GM21528 (cell line): ENCODE measurements around the gene CST3.
"Not testable (repeated sequence)": the region's sequence is repeated elsewhere in the genome, so short reads cannot be mapped to it uniquely, and the experiment has no call there.

Source experiments
- ATAC-seq: cut with Tn5 transposase; IDR thresholded peaks from one replicate; pipeline ENCODE4 v1.9.1; 2021; ENCODE audit warnings: mild to moderate bottlenecking, moderate library complexity; ENCODE audit not compliant: unreplicated experiment, low FRiP score

The CST3 gene, protein sequence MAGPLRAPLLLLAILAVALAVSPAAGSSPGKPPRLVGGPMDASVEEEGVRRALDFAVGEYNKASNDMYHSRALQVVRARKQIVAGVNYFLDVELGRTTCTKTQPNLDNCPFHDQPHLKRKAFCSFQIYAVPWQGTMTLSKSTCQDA

GRCh38 chr20:23637282-23638221 is at the start of gene CST3:
Gene CST3 (minus strand): TSS chr20:23637955. CDS start chr20:23637862, 93 bp downstream.
- ATAC-seq, result peak; percentile 54

GRCh38 chr20:23686046-23686750 is 48.4 kb upstream of the CST3 start:
- no peak for ATAC-seq

GRCh38 chr20:23685529-23685896 is 47.8 kb upstream of the CST3 start:
- not testable (repeated sequence) for ATAC-seq

- no peak for ATAC-seq
Observed at GRCh38 chr20:23684261-23684660, 46.5 kb upstream of the CST3 start.

- no peak for ATAC-seq
Observed at GRCh38 chr20:23683807-23684206, 46.1 kb upstream of the CST3 start.

- ATAC-seq, result no peak
Observed at GRCh38 chr20:23683281-23683680, 45.5 kb upstream of the CST3 start.

DNA sequence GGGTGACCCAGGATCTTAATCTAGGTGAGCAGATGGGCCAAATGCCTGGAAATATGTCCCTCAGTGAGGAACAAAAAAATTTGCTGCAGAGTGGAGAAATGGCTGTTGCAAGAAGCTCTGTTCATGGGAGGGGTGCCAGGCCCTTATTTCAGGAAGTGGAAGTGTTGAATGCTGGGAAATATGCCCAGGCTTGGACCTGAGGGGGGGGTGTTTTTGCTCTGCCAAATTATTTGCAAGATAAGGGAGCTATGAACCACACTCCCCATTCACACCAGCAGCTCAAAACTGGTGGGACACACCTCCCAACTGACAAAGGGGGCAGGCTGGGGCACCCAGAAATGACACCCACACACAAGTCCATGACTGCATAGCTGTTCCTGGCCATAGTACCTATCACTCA is 42.4 kb upstream of the CST3 start:
- no peak for ATAC-seq

GRCh38 chr20:23679133-23680092 is 41.7 kb upstream of the CST3 start:
- no peak for ATAC-seq

DNA sequence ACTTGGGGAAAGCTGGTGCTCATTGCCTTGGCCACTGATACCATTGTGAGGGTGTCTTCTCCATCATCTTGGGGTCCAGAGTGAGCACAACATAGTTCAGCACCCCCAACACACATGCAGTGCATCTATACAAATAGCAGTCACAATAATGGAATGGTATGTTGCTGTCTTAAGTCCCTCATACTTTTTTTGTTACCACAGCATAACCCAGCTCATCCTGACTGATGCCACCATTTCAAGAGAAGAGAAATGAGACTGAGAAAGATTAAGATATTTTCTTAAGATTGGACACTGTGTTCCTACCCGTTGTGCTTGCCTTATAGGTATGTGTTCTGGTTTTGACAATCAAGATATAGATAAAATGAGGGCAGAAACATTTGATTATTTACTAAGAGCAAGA is 35.5 kb upstream of the CST3 start:
- no peak for ATAC-seq

GRCh38 chr20:23672158-23672557 is 34.4 kb upstream of the CST3 start:
- ATAC-seq, result no peak

DNA sequence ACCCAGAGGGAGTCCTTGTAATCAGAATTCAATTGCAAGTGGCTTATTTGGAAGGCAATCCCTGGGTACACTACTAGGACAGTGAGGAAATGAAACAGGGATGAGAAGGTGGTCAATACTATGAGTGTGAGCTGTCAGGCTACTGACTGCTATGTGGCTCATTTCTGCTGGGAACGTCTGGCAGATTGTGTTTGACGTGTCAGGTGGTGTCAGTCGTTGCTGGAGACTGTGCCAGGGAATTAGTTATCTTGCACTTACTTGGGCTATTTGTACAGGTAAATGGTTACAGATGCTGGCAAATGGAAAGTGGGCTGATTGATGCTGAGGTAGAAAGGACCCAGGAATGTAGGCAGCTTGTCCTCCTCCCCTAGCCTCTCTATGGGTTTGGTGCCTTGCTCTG is 33.7 kb upstream of the CST3 start:
- no peak for ATAC-seq

GRCh38 chr20:23670361-23670760 is 32.6 kb upstream of the CST3 start:
- ATAC-seq, result no peak

- no peak for ATAC-seq
Observed at GRCh38 chr20:23669866-23670265, 32.1 kb upstream of the CST3 start.

GRCh38 chr20:23669327-23669726 is 31.6 kb upstream of the CST3 start:
- no peak for ATAC-seq

- no peak for ATAC-seq
Observed at GRCh38 chr20:23668477-23668951, 30.8 kb upstream of the CST3 start.

DNA sequence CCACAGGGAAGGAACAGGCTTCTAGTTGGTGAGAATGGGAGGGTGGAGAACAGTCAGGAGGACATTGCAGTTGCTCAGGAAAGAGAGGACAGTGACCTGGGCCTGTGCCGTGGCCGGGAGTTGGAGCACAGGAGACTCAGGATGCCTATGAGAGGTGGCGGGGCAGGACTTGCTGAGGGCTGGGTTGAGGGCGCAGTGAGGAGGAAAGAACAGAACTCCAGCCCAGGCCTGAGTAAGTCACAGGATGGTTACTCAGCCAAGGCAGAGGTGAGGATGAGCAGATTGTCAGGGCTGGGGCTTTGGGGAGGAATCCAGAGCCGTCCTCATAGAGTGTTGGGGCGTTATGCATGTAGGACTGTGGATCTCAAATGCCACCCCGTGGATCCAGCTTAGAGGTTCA is 29.9 kb upstream of the CST3 start:
- ATAC-seq, result no peak

DNA sequence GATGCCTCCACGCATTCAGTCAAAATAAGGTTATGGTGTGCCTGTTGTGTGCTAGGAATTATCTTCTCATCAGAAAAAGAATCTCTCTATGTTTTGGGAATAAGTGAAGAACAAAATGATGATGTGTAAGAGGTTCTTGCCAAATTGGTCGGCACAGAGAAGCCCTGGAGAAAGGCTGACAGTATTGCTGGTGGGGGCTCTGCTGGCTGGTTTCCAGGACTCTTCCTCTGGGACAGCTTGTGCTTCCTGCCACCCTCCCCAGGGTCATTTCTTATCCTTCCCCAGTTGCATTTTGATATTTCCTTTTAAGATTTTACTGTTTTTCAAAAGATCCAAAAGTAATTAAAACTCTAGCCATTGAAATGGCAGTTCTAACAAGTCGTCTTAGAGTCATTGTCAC is 28.9 kb upstream of the CST3 start:
- ATAC-seq, result no peak

DNA sequence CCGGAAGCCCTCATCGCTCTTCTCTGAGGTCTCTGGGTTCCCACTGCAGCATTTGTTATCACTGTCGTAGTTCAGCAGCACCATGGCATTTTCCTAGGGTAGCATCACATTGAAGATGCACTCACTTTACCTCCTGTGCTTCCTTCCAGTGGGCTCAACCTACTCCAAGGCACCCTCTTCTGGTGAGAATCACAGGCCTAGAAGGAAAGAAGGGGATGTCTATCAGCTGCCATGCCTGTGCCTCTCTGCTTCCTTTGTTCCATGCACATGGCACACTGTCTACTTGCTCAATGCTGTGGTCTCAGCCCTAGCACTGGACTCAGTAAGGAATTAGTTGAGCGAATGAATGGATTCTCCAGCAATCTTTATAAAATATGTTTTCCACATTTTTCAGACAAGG is 28.4 kb upstream of the CST3 start:
- no peak for ATAC-seq

GRCh38 chr20:23664954-23665353 is 27.2 kb upstream of the CST3 start:
- ATAC-seq, result no peak

DNA sequence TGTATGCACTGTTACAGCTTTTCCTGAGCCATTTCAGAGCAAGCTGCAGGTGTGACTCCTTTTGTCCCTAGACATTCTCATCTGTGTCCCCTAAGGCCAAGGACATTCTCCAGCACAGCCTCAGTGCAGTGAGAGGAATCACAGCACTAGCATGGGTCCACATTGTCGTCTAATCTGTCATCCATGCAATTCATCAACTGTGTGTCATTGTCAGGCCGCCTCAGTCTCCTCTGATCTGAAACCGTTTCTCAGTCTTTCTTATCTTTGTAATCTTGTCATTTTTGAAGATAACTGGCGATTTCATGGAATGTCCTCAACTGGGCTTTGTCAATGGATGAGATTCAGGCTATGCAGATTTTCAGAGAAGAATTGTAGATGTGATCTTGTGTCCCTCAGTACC is 26.3 kb upstream of the CST3 start:
- not testable (repeated sequence) for ATAC-seq
